ENCODE data around the gene ACACB.

ACACB gene

DNA sequence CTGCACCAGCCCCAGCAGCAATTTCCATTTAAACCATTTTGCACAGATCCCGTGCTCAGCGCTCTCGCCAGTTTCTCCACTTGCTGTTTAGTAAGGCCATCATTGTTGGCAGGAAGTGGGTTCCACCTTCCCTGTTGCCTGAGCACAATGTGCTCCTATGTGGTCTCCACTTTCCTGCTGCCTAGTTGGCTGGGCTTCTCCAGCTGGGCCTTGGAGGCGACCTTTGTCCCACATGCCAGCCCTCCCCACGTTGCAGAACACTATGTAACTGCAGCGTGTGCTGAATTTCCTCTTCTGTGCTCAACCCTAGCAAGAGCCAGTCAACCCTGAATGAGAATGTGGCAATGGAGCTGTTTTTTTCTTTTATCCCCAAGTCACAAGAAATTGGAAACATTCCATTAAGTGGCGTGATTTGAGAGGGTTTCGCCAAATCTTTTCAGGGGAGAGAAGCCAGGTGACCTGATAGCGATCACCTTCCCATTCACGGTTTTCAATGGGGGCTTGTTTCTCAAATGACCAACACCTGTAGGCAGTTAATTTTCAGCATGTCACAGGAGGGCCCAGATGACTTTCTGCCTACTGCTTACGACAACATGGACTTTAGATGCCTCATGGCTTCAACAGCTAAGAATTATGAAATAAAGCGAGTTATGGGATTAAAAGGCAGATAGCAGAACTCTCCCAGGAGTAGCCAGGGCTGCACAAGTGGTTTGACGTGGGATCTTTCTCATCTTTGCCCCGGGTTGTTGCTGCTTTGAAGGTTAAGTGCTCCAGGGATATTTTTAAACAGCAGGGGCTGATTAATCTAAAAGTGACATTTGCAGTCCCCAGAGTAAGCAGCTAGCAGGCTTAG is at the start of gene ACACB:
ACACB (plus strand) TSS at position 830 of the 853 bp plus-strand sequence. CDS start 22,819 bp downstream, outside the sequence.
- no peak for TF ChIP-seq CTCF (IDR thresholded peaks at IDR 0.05)

DNA sequence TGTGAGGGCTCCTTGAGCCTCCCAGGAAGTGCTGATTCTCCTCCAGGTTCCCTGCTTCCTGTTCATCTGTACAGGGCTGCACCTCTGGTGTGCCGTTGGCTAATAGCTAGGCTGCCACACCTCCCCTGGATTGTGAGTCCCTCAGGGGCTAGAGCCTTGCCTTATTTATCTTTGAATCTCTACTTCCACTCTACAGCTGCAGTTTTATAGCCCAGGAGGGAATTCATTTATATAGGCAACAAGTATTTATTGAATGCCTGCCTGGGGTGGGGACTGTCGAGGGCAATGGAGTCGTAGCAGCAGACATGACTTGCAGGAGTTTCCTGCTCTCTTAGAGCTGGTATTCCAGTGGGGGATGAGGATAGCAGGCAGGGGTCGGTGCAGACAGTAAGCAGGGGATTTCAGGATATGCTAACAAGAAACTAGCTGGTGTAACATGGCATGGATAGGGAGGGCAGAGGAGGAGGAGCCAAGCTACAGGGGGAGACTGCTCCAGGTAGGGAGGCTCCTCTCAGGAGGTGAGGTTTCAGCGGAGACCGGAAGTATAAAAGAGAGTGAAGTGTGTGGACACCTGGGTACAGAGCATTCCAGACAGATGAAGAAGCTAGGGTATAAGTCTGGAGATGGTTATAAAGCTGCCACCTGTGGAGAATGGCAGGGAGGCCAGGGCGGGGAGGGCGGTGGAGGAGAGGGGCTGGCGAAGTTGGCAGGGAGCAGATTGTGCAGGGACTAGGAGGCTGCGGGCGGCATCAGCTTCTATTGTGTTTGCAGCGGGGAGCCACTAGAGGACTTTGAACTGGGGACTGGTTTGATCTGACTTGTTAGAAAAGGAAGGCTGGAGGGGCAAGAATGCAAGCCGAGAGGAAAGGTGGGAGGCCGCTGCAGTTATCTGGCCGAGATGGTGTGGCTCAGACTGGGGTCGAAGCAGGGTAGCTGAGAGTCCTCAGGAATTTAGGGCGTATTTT is 46.8 kb upstream of the ACACB start:
- no peak for TF ChIP-seq CTCF (IDR thresholded peaks at IDR 0.05)

GRCh38 chr12:109074866-109075265 is 41.5 kb upstream of the ACACB start:
- no peak for TF ChIP-seq CTCF (IDR thresholded peaks at IDR 0.05)

- TF ChIP-seq CTCF (IDR thresholded peaks at IDR 0.05): no peak
Observed at GRCh38 chr12:109082751-109083150, 33.6 kb upstream of the ACACB start.

- no peak for TF ChIP-seq CTCF (IDR thresholded peaks at IDR 0.05)
Observed at GRCh38 chr12:109084425-109084824, 32.0 kb upstream of the ACACB start.

DNA sequence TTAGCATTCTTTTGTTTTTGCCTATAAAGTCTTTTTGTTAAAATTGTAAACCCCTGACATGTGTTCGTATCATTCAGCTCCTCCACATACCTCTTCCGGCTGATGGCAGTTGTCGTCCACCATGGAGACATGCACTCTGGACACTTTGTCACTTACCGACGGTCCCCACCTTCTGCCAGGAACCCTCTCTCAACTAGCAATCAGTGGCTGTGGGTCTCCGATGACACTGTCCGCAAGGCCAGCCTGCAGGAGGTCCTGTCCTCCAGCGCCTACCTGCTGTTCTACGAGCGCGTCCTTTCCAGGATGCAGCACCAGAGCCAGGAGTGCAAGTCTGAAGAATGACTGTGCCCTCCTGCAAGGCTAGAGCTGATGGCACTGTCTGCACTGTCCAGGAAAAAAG is 30.8 kb upstream of the ACACB start:
- TF ChIP-seq CTCF (IDR thresholded peaks at IDR 0.05): no peak

GRCh38 chr12:109087250-109087649 is 29.1 kb upstream of the ACACB start:
- no peak for TF ChIP-seq CTCF (IDR thresholded peaks at IDR 0.05)
